Right lobe of liver (tissue), 6 donors: Measurements from ENCODE around the gene LRRN1. TPM values are rescaled to one million over a fixed set of nuclear protein-coding genes. Genes with fewer than 3 reads are reported as not detected.

Experiments
- ATAC-seq, 4 donors: fragments of 200-7000 bp; cut with Tn5 transposase; one replicate each; pipeline ENCODE4 v1.9.1; 2020; ENCODE audit warnings: mild to moderate bottlenecking in 4 of 4, moderate library complexity in 4 of 4
- DNase-seq, 3 donors: peaks; one replicate each; pipeline ENCODE4 v3.0.0-alpha.2; 2020
- H3K27ac ChIP-seq, 3 donors: fragments of 200-600 bp; one replicate each; pipeline ENCODE4 v1.8.0; 2022
- H3K27me3 ChIP-seq, 2 donors: fragments of 200-600 bp; one replicate each; pipeline ENCODE4 v1.8.0; 2022
- H3K36me3 ChIP-seq, 4 donors: fragments of 200-600 bp; sonication (generic) in 1 of 4; one replicate each; pipeline versions ENCODE4 v1.5.1 to v1.8.0; 2017 to 2022; ENCODE audit warnings: control low read depth in 1 of 4
- H3K4me1 ChIP-seq, 4 donors: fragments of 200-600 bp; sonication (generic) in 1 of 4; one replicate each; pipeline versions ENCODE4 v1.5.1 to v1.8.0; 2017 to 2022; ENCODE audit warnings: control low read depth in 1 of 4
- H3K4me3 ChIP-seq, 3 donors: fragments of 200-600 bp; one replicate each; pipeline ENCODE4 v1.8.0; 2022
- H3K9me3 ChIP-seq, 4 donors: fragments of 200-600 bp; sonication (generic) in 1 of 4; one replicate each; pipeline versions ENCODE4 v1.5.1 to v1.8.0; 2017 to 2022; ENCODE audit warnings: control low read depth in 1 of 4
- POLR2A ChIP-seq: fragments of 450-650 bp; IDR thresholded peaks from one replicate; pipeline ENCODE4 v1.6.1; 2017; ENCODE audit warnings: antibody characterized with exemption, mild to moderate bottlenecking
- WGBS: methylation state at CpG from one replicate; pipeline ENCODE4 v1.1.6; 2018; ENCODE audit warnings: low coverage, low lambda C conversion rate; ENCODE audit not compliant: insufficient coverage; ENCODE audit errors: missing lambda C conversion rate; 5-methylcytosine and 5-hydroxymethylcytosine counted together
- intact Hi-C, 2 donors: fragments of 100-400 bp; cut with DNase I; formaldehyde crosslinking; loops; one replicate each; pipeline versions ENCODE4 v1.11.2 to v1.14.1; 2022
- long read RNA-seq: library from polyadenylated mRNA; unstranded; transcript quantifications from one replicate; pipeline ENCODE4 v2.0.0, GENCODE V29; 2019
- total RNA-seq, 6 experiments: library from RNA; depleted of rRNA in 2 of 6; stranded (reverse); fragments of >200 nt in 2 of 6; fragmentation: NEBNext Ultra II Directional in 3 of 6; extraction: Animal tissue kit (Norgen Biotek cat#: 25700) in 3 of 6; gene quantifications; one replicate each; pipeline versions ENCODE4 v1.1.0 to v1.2.4, GENCODE V29; 2016 to 2023
- TF ChIP-seq, protein P1 (sequence below), 4 donors: fragments of 200-600 bp in 3 of 4; fragments of 450-650 bp in 1 of 4; IDR thresholded peaks; one replicate each; pipeline versions ENCODE4 v1.5.1 to v1.8.0; 2016 to 2022; ENCODE audit warnings: antibody characterized with exemption in 4 of 4, mild to moderate bottlenecking in 2 of 4
- donor health status: DM: no; HTN: yes; CAD: no.
- donor health status: DM: no; HTN: no; CAD: no.
- donor health status: DM: no; HTN: no; CAD: no.
- donor health status: DM: no; HTN: yes; CAD: no.
- donor health status: DM: no; HTN: yes; CAD: no.

LRRN1 gene
- total RNA-seq: under 1 TPM; 0.12 to 0.51 (median 0.14) TPM
- long read RNA-seq: 0 reads

DNA sequence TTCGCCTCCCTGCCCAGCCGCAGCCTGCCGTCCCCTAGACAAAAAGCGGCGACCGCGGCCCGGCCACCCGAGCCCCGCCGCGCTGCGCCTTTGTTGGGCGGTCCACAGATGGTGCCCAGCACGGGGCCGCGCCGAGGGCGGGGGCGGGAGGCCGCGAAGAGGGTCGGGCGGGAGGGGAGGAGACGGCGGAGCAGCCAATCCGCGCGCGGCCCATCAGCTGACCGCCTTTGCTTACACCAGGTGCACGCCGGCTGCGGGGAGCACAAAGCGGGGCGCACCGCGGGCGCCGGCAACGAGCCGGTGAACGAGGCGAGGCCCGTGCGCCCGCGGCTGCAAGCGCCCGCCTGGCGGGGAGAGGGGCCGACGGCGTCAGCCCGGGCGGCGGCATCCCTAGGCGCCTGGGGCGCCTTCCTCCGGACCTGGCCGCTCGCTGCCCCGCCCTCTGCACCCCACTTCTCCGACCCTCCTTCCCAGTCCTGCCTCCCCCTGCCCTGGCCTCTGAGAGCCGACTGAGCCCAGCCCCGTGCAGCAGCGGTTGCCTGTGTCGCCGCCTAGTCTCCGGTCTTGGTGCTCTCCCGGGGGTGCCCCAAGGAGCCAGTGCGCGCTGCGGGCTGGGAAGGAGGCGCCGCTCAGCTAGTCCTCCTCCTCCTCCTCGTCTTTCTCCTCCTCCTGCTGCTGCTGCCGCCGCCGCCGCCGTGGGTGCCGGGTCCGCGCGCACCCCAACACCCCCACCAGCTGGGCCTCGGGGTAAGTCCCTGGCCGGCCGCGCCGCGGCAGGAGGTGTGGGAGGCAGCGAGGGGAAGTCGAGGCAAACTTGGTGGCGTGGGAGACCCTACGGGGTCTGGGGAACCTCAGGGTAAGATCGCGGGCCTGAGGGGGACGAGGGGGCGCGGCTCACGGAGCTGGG lies at the start of gene LRRN1:
Gene LRRN1 (plus strand): TSS at position 259 of the 907 bp plus-strand sequence. CDS start 45,211 bp downstream, outside the sequence.
- peak; percentile 54 to 69 (median 60) for ATAC-seq
- H3K4me1 ChIP-seq: peaks cover 0 to 10% (median 0%) of the 10 kb centered on the region in 4 donors
- no peak within 1 kb of the TSS for H3K27ac ChIP-seq
- DNase-seq: peak; percentile 62 to 69 (median 67)
- no peaks in the 10 kb centered on the region for H3K36me3 ChIP-seq
- H3K4me3 ChIP-seq: peak within 1 kb of the TSS; percentile 28 to 48 (median 31)
- intact Hi-C loops: no loop called here
- 2% methylated on average over 38 of the region's 102 CpGs for WGBS
- no peaks in the 10 kb centered on the region for H3K9me3 ChIP-seq
- peaks cover 0 to 6% of the 10 kb centered on the region in 2 donors for H3K27me3 ChIP-seq
- TF ChIP-seq, protein P1, sequence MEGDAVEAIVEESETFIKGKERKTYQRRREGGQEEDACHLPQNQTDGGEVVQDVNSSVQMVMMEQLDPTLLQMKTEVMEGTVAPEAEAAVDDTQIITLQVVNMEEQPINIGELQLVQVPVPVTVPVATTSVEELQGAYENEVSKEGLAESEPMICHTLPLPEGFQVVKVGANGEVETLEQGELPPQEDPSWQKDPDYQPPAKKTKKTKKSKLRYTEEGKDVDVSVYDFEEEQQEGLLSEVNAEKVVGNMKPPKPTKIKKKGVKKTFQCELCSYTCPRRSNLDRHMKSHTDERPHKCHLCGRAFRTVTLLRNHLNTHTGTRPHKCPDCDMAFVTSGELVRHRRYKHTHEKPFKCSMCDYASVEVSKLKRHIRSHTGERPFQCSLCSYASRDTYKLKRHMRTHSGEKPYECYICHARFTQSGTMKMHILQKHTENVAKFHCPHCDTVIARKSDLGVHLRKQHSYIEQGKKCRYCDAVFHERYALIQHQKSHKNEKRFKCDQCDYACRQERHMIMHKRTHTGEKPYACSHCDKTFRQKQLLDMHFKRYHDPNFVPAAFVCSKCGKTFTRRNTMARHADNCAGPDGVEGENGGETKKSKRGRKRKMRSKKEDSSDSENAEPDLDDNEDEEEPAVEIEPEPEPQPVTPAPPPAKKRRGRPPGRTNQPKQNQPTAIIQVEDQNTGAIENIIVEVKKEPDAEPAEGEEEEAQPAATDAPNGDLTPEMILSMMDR (IDR thresholded peaks at IDR 0.05): no peak
- no peak for TF ChIP-seq POLR2A

DNA sequence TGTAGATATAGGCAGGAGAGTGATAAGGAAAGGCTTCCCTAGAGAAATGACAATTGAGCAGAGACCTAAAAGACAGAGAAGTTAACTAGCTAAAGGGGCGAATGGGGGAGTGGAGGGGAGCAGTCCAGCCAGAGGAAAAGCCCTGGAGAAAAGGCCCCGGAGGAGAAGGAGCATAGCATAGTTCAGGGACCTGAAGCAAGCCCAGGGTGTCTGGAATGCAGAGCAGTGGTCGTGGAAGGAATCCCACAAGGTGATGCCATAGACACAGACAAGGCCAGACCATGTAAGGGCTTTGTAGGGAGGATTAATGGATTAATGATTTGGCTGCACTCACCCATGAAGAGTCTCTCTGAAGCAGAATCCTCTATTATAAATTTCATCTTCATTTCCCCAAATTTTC lies 45.8 kb upstream of the LRRN1 start:
- Histone ChIP-seq H3K4me1 (no peaks in the 10 kb centered on the region), H3K27ac (no peak overlapping the region), H3K36me3 (no peaks in the 10 kb centered on the region), H3K9me3 (no peaks in the 10 kb centered on the region), H3K27me3 (no peaks in the 10 kb centered on the region), H3K4me3 (no peak overlapping the region)
- TF ChIP-seq POLR2A: no peak
- TF ChIP-seq, protein P1 (IDR thresholded peaks at IDR 0.05): no peak
- intact Hi-C loops: no loop called here
- 38% methylated on average over 2 of the region's 3 CpGs for WGBS
- no peak for DNase-seq
- no peak for ATAC-seq

DNA sequence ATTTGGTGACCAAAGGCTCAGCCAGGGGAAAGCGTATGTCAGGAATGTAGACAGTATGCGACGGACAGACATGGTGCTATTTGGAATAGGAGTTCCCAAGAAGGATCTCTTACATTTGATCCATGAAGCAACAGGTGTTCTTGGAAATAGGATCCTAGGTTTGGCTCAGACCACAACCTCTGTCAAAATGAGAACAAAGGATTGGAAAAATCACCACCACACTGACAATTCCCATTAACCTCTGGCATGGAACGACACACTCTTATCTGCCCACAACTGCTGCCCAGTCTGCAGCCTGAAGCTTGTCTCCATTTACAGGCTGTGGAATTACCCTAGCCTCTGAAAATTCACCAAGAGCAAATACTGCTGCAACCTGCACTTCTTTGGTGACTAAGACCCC lies 33.6 kb upstream of the LRRN1 start:
- peaks cover 0 to 2% (median 0%) of the 10 kb centered on the region in 4 donors for H3K4me1 ChIP-seq
- WGBS: 61% methylated on average over 4 of the region's 4 CpGs

DNA sequence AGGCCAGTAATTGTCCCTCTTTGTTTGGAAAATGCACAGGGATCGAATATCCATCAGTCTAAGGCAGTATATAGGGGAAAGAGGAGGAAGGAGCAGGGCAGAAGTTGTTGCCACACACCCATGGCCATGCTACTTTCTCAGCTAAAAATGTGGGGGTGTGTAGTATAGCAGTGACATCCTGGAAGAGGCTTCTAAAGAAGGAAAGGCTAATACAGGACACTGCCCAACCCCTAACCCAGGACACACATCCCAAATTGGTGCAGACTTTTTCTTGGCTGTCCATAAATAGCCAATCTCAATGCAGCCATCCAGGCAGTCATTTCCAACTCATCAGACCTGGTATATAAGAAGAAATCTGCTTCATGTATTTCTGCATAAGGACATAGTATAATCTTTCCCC lies 33.1 kb upstream of the LRRN1 start:
- intact Hi-C loops: no loop called here
- H3K36me3 ChIP-seq: no peaks in the 10 kb centered on the region
- ATAC-seq (no peak), DNase-seq (no peak)
- WGBS: 11% methylated on average over 1 of the region's 1 CpG
- H3K4me3 ChIP-seq: no peak overlapping the region
- no peaks in the 10 kb centered on the region for H3K9me3 ChIP-seq
- no peak overlapping the region for H3K27ac ChIP-seq
- TF ChIP-seq, protein P1 (IDR thresholded peaks at IDR 0.05): no peak
- no peak for TF ChIP-seq POLR2A
- H3K27me3 ChIP-seq: no peaks in the 10 kb centered on the region
- H3K4me1 ChIP-seq: peaks cover 0 to 2% (median 0%) of the 10 kb centered on the region in 4 donors

More for the DNA sequence above, 33.6 kb upstream of the LRRN1 start:
- Histone ChIP-seq H3K27me3 (no peaks in the 10 kb centered on the region), H3K4me3 (no peak overlapping the region), H3K27ac (no peak overlapping the region), H3K36me3 (no peaks in the 10 kb centered on the region), H3K9me3 (no peaks in the 10 kb centered on the region)
- no peak for DNase-seq
- TF ChIP-seq POLR2A: no peak
- TF ChIP-seq, protein P1 (IDR thresholded peaks at IDR 0.05): no peak
- ATAC-seq: no peak
- intact Hi-C loops: no loop called here
